HG03139 (cell line): ENCODE results near the gene DNAI7.

Experiments
- ATAC-seq: cut with Tn5 transposase; IDR thresholded peaks from one replicate; pipeline ENCODE4 v1.9.1; 2021; ENCODE audit not compliant: unreplicated experiment

The DNAI7 gene

DNA sequence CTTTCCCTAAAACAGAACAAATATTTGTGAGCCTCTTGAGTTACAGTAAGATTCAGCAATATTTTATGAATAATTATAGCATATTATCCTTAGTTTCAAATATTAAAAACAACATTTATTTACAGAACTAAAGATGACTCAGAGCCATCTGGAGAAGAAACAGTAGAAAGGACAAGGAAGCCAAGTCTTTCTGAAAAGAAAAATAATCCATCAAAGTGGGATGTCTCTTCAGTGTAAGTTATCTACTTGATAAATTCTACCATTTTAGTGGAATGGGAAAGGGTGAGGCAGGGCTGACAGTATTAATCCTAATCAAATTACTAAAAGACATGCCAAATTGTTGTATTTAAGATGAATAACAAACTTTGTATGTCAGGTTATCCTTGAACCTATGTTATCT is 88.1 kb downstream of the DNAI7 start:
- ATAC-seq, result no peak

DNA sequence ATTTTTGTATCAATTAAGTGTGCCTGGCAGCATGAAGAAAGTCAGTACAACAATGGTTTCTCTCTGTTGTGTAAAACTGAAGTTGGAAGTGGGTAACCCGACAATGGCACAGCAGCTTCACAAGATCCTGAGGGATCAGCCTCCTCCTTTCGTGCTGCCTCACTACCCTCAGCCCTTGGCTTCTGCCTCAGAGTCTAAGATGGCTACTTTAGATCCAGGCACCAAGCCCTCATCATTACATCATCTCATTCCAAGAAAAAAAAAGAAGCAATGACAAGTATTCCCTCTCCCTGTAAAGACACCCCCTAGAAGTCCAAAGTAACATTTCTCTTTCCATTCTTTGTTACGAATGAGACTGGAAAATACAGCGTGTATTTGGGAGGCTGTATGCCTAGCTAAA is 92.6 kb downstream of the DNAI7 start:
- ATAC-seq, result no peak

DNA sequence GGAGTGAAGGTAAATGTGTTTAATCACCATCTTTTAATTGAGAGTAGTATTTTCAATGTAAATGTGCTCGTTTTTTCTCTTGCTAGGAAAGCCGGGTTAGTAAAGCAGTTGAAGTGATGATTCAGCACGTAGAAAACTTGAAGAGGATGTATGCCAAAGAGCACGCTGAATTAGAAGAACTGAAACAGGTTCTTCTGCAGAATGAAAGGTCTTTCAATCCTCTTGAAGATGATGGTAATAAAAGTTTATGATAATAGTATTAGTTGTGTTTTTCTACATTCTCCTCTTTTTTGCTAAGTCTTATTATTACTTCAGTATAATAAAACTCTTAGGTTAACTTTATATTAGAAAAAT is 93.9 kb downstream of the DNAI7 start:
- no peak for ATAC-seq

DNA sequence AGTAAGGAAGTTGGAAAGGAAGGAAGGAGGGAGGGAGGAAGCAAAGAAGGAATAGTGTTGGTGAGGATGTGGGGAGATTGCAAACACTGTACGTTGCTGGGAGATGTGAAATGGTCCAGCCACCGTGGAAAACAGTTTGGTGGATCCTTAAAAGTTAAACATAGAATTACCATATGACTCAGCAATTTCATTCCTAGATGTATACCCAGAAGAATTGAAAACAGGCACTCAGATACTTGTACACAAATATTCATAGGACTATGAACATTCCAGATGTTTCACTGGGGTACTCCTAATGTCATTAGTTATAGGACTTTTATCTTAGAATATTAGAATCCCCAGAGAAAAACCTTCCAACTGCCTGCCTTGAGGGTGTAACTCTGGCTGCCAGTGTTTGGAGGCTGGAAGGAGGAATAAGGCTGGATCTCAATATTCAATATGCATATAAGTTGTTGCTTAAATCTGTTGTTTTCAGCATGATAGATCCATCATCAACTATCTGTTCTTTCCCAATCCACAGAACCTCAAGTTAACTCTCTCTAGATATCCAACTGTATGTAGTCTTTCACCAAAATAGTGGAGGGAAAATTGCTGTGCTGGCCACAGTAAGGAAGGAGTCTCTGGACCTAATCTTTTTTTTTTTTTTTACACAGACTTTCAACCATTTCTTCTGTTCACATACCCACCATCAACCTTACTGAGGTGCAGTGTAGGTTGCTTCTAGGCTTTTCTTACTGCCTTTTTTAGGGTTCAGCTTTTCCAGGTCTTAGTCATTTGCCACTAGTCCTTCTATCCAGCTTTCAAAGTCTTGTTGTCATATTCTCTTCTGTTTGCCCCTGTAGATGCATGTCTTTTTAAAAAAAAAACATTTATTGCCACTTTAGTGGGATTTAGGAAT is 94.5 kb downstream of the DNAI7 start:
- no peak for ATAC-seq

DNA sequence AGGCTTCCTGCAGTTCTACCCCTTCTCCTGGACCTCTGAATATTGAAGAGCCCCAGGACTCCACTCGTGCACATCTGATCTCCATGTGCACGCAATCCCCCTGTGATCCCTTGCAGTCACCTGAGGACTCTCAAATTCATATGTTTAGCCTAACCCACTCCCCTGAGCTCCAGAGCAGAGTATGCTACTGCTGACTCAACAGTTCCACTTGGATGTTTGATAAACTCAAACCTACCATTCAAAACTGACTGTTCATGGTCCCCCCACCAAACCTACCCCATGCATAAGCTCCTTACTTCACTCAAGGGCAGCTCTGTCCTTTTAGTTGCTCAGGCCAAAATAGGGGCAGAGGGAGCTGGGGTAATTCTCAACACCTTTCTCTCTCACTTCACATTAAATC is 96.0 kb downstream of the DNAI7 start:
- no peak for ATAC-seq

DNA sequence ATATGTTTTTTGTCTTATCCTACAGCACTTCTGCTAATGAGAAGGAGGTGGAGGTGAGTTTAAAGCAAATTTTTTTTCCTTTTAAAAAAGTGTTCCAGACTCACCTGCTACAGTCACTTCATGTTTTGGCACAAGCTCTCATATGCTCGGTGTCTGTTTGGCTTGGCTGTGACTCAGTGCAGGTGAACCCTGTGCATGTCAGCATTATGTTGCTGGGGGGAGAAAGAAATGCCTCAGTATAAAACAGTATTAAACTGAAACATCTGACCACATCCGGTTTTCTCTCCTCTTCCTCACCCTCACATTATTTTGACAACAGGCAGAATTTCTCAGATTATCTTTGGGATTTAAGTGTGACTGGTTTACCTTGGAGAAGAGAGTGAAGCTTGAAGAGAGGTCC is 105.2 kb downstream of the DNAI7 start:
- no peak for ATAC-seq

DNA sequence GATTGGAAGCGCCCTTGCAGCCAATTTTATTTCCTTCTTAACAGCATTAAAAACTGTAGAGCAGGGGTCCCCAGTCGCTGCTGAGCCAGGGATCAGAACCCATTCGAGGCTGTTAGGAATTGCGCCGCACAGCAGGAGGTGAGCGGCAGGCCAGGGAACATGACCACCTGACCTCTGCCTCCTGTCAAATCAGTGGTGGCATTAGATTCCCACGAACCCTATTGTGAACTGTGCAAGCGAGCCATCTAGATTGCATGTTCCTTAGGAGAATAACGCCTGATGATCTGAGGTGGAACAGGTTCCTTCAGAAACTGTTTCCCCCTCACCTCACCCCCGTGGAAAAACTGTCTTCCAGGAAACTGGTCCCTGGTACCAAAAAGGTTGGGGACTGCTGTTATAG is 107.4 kb downstream of the DNAI7 start:
- no peak for ATAC-seq

DNA sequence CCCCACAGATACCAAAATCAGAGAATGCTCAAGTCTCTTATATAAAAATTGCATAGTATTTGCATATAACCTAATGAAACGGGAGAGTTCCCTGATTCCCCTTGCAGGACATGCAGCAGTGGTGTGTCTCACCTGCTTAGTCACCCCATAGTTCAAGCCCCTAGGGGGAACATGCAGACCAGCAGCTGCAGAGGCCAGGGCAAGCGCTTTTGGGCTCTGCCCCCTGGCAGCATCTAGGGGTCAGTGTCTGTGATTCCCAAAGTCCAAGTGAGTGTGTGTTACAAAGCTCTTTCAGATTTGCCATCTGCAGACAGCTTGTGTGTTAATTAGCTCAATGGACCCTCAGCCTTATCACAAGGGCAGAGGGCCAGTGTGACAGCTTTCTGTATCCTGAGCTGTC is 110.1 kb downstream of the DNAI7 start:
- ATAC-seq, result no peak

DNA sequence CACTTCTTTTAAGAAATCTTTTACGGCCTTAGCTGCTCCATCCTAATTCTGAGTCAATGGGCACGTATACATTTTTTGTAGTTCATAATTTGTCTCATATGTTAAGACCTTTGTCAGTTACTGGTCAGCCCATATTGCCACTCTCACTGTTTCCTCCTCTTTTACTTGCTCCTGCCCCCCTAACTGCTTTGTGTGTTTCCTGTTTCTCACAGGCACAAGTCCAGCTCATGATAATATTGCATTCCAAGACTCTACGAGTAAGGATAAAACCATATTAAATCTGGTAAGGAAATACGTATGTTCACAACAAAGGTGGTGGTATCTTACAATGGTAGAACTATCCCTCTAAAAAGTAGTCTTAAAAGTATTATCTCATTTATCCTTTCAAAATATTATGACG is 111.7 kb downstream of the DNAI7 start:
- ATAC-seq, result no peak

DNA sequence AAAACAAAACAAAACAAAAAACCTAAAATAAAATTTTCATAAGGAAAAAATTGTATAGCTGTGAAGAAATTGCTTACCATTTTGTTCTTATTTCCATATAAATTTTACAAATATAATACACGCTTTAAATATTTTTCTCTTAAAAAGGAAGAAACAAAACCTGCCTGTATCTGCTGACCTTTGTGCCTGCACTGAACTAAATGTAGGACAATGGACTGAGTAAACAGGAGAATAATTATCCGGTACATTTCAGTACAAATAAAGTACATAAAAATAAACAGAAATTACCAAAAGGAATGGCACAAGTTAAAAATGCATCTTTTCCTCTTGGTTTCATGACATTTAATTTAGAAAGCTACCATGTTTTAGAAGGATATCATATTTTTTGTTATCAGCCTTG is 112.3 kb downstream of the DNAI7 start:
- no peak for ATAC-seq

DNA sequence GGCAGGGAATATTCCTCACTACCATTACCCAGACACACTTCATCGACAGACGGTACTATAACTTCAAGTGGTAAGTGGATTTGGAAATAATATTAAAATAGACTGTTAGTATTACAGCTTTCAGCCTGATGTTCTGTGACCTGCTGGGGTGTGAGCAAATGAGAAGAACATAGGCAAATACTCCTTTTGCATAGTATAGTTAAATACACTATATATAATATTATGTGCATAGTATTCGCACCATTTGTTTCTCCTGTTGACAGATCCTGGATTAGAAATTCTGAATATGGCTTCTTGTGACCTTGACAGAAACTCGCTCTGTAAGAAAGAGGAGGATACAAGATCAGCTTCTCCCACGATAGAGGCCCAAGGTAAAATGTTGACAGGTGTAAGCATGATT is 115.6 kb downstream of the DNAI7 start:
- ATAC-seq, result no peak

DNA sequence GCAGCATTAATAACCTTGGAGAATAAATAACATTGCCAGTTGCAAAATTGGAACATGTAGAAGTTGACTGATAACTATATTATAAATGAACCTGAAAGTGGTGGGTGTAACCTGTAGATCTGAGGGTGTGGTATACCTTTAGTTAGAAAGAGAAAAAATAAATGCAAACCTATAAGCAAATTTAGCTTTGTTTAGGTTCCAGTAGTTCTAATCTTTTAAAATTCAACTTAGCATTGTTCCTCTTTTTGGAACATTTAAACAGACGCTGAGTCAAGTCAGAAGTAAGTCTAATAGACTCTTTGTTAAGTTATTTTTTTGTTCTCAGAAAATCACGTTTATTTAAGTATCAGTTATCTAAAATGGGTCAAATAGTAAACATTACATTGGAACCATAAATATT is 120.0 kb downstream of the DNAI7 start:
- peak; percentile 61 for ATAC-seq

DNA sequence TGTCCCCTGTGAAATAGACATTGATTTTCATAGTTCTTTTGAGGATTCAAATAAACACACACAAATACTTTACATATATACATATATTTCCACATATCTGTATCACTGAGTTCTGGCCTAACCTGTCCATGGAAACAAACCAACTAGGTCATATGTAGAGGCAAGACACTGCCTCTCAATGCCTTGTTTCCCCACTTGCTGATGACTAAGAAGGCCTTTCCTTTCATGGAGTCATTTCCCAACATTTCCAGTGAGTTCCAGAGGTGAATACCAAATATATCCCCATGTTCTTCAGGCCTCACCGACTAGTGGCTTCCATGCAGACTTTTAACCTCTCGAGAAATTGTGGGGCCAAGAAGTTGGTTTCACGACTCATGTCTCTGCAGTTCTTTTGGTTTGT is 120.8 kb downstream of the DNAI7 start:
- no peak for ATAC-seq

DNA sequence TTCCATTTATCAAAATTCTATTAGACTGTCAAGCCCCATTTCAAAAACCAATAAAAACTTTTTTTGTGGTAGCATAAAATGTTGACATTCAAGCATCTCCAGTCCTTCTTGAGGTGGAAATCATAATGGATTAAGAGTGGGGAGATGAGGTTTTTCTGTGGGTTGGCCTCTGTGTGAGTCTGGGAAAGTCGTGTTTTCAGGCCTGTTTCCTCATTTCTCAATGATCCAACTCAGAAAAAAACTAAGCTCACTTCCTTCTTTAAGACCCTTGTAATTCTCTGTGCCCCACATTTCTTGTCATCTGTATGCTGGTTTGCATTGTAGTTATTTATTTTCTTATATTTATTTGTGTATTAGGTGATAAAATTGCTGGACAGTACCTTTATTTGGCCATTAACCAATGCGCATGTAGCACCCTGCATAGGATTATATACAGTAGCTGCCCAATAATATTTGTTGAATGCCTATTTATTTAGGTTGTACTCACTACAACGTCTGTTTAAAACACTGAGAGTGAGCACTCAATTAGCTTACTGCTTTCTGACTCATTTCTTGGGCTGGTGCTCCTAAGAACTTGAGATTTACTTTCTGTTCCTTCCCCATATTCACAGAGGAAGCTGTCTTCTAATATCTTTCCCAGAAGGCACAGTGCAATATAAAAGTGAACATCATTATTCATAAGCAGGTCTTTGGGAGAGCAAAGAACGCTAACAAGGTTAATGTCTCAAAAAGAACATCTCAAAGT is 121.9 kb downstream of the DNAI7 start:
- ATAC-seq, result no peak

DNA sequence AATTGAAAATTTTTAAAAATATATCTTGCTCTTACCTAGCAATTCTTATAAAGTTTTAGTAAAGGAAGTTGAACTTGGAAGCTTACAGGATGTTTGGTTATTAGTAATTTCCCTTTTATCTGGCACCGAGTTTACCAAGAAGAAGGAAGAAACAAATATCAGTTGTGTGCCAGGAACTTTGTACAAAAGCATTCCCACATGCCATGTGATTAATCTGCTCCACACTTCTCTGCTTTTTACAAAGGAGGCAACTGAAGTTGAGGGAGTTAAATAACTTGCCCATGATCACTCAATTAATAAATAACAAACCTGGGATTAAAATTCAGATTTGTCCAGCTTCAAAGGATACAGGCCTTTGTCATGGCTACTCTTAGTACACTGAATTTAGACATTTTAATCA is 123.6 kb downstream of the DNAI7 start:
- no peak for ATAC-seq

DNA sequence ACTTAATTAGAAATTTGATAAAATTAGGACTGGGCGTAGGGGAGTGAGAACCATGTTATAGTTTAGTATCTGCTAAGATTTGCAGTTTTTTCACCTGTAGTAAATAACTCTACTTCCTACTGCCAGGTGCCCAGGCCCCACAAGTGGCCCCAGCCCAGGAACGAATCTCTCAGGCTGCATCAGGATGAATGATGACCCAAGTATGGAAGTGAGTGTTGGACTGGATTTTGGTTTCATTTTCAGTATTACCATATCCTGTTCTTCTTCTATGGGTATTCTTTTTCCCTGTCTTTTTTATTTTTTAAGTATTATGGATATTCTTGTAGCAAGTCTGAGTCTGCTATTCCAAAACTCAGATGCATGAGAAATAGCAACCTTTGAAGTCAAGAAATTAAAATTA is 125.7 kb downstream of the DNAI7 start:
- no peak for ATAC-seq

DNA sequence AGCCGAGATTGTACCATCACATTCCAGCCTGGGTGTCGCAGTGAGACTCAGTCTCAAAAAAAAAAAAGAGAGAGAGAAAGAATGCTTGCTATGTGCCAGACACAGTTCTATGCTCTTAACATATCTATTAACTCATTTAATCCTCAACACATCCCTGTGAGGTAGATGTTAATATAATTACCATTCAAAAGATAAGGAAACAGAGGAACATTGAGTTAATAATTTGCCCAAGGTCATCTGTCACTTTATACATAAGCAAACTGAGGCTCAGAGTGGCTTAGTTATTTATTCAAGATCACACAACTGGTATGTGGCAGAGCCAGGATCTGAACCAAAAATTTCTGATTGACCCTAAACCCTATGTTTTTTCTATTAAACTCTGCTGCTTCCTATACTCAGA is 129.9 kb downstream of the DNAI7 start:
- ATAC-seq, result no peak

DNA sequence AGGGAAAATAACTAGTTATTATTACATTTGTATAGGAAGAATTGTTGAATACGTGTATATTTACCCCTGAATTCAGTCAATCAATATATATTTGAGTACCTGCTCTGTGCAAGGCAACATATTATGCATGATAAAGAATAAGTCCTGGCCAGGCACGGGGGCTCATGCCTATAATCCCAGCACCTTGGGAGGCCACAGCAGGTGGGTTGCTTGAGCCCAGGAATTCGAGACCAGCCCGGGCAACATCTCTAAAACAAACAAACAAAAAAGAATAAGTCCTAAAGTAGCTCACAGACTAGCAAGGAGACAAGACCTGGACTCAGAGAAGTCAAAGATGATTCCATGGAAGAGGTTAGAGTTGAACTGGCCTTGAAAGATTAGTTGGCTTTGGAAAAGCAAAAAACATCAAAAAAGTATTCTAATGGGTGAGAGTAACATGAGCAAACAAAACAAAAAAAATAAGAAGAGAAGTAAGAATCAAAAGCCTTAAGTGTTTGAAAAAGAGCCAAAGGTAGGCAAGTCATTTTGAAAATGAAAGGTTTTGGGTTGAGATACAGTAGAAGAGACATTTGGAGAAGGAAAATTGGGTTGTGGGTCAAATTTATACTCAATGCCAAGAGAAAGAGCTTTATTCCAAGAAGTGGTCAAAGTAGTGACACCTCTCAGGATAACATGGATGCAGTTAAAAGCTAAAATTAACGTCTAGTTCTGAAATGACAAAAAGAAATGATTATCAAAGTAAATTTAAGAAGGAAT is 130.9 kb downstream of the DNAI7 start:
- no peak for ATAC-seq

DNA sequence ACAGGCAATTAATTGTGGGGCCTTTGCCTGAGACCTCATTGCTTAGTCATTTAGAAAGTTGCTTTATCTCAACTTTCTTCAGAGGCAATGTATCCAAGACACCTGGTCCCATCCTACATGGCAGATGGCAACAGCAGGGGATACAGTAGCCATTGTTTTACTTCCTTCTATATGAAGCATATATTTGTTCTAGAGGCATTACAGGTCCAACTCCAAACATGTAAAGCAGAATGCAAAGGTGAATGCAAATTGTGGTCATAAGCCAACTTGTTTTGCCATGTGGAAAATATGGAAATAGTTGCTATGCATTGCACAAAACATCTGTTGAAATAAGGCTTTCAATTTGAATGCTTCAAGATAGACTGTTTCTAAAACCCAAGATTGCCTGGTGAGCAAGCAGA is 136.3 kb downstream of the DNAI7 start:
- no peak for ATAC-seq
